Measurements from ENCODE around the gene NFYA. TPM values are rescaled to one million over a fixed set of nuclear protein-coding genes. Genes with fewer than 3 reads are reported as not detected.

The NFYA gene
- total and polyA plus RNA-seq, 2 of the 13 experiments (the other 11 are each of a cell fraction or from before 2014, with no cell fraction given): 16.0 to 22.9 TPM

DNA sequence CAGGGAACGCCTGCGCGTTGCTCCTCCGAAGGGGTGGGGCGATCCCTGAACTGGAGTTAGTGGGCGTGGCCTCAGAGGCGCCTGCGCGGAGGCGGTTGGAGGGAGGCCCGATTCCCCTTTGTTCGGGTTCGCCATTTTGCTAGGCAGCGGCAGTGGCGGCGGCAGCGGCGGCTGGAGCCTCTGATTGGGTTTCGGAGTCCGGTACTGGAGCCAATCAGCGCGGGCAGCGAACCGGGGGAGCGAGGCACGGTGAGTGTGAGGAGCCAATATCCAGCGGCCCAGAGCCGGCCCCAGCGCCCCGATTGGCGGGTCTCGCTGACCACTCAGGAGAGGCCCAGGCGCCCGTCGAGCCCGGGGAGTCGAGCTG, at the start of gene NFYA (continued):
- no peak for TF ChIP-seq NFE2 (CRISPR knock-in tag; IDR thresholded peaks at IDR 0.05)
- no peak for TF ChIP-seq TRIM22 (IDR thresholded peaks at IDR 0.05)
- TF ChIP-seq ZBTB8A (CRISPR knock-in tag; IDR thresholded peaks at IDR 0.05; ENCODE audit: borderline replicate concordance, low read depth): no peak
- no peak for TF ChIP-seq SNAI1 (CRISPR knock-in tag; IDR thresholded peaks at IDR 0.05; ENCODE audit: borderline replicate concordance)
- TF ChIP-seq, protein P1, sequence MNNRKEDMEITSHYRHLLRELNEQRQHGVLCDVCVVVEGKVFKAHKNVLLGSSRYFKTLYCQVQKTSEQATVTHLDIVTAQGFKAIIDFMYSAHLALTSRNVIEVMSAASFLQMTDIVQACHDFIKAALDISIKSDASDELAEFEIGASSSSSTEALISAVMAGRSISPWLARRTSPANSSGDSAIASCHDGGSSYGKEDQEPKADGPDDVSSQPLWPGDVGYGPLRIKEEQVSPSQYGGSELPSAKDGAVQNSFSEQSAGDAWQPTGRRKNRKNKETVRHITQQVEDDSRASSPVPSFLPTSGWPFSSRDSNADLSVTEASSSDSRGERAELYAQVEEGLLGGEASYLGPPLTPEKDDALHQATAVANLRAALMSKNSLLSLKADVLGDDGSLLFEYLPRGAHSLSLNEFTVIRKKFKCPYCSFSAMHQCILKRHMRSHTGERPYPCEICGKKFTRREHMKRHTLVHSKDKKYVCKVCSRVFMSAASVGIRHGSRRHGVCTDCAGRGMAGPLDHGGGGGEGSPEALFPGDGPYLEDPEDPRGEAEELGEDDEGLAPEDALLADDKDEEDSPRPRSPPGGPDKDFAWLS (CRISPR knock-in tag; IDR thresholded peaks at IDR 0.05; ENCODE audit: borderline replicate concordance): no peak
- no peak for TF ChIP-seq NFRKB (IDR thresholded peaks at IDR 0.05)
- no peak for TF ChIP-seq SP1 (IDR thresholded peaks at IDR 0.05)
- TF ChIP-seq SP1 (CRISPR knock-in tag; IDR thresholded peaks at IDR 0.05): peak; percentile 89
- TF ChIP-seq ZNF576 (CRISPR knock-in tag; IDR thresholded peaks at IDR 0.05): no peak
- TF ChIP-seq ZBTB21 (CRISPR knock-in tag; IDR thresholded peaks at IDR 0.05): no peak
- TF ChIP-seq HMG20A (CRISPR knock-in tag; IDR thresholded peaks at IDR 0.05; ENCODE audit: borderline replicate concordance): no peak
- TF ChIP-seq MEIS1 (CRISPR knock-in tag; IDR thresholded peaks at IDR 0.05; ENCODE audit: borderline replicate concordance): no peak
- TF ChIP-seq ZSCAN29 (CRISPR knock-in tag; conservative IDR thresholded peaks at IDR 0.05): 0 out of 2 replicates have a peak, but pooled peaks have one; percentile 20
- no peak for TF ChIP-seq ZNF788 (CRISPR knock-in tag; IDR thresholded peaks at IDR 0.05; ENCODE audit: borderline replicate concordance)
- TF ChIP-seq MEF2D (CRISPR knock-in tag; IDR thresholded peaks at IDR 0.05): no peak
- peak; percentile 29 for TF ChIP-seq THAP11 (CRISPR knock-in tag; IDR thresholded peaks at IDR 0.05)
- TF ChIP-seq DPF2 (CRISPR knock-in tag; IDR thresholded peaks at IDR 0.05; ENCODE audit: borderline replicate concordance, low read depth): 0 out of 2 replicates have a peak, but pooled peaks have one; percentile 6
- peak; percentile 3; the same call in 1 of the 2 replicates for TF ChIP-seq PAXIP1 (CRISPR knock-in tag; conservative IDR thresholded peaks at IDR 0.05)
